Ascending aorta (tissue), 2 donors: Measurements from ENCODE around the gene ABHD17C. TPM values are rescaled to one million over a fixed set of nuclear protein-coding genes. Genes with fewer than 3 reads are reported as not detected.

ENCODE experiments used
- DNase-seq, 2 donors: peaks; one replicate each; pipeline ENCODE4 v3.0.0-alpha.2; 2019; ENCODE audit warnings: low spot score in 2 of 2
- H3K27ac ChIP-seq, 2 donors: fragments of 200-600 bp; sonication (generic); one replicate each; pipeline ENCODE4 v1.5.1; 2016 to 2017; ENCODE audit warnings: mild to moderate bottlenecking in 1 of 2
- H3K27me3 ChIP-seq: fragments of 200-600 bp; sonication (generic); one replicate; pipeline ENCODE4 v1.5.1; 2017
- H3K36me3 ChIP-seq, 2 donors: fragments of 200-600 bp; sonication (generic); one replicate each; pipeline ENCODE4 v1.5.1; 2016
- H3K4me1 ChIP-seq, 2 donors: fragments of 200-600 bp; sonication (generic); one replicate each; pipeline ENCODE4 v1.5.1; 2016 to 2017; ENCODE audit warnings: mild to moderate bottlenecking in 1 of 2
- H3K4me3 ChIP-seq, 2 donors: fragments of 200-600 bp; sonication (generic); one replicate each; pipeline ENCODE4 v1.5.1; 2016 to 2017; ENCODE audit warnings: mild to moderate bottlenecking in 1 of 2
- H3K9me3 ChIP-seq, 2 donors: fragments of 200-600 bp; sonication (generic); one replicate each; pipeline ENCODE4 v1.5.1; 2016
- CTCF ChIP-seq, 3 experiments: fragments of 200-600 bp in 2 of 3; fragments of 450-650 bp in 1 of 3; sonication (generic) in 2 of 3; IDR thresholded peaks; one replicate each; pipeline ENCODE4 v1.5.1; 2016 to 2019; ENCODE audit warnings: antibody characterized with exemption in 3 of 3, mild to moderate bottlenecking in 1 of 3, moderate library complexity in 1 of 3
- intact Hi-C: fragments of 100-400 bp; cut with DNase I; formaldehyde crosslinking; loops from one replicate; pipeline ENCODE4 v1.15.1; 2023
- total RNA-seq: library from RNA; depleted of rRNA; stranded (reverse); fragments of >200 nt; gene quantifications from one replicate; pipeline ENCODE4 v1.1.0, GENCODE V29; 2016

ABHD17C gene
- total RNA-seq, 1 donor from 2014 or later: 0.96 TPM

GRCh38 chr15:80698676-80699075, 3.6 kb downstream of the ABHD17C start:
- H3K4me3 ChIP-seq: no peak overlapping the region
- peaks cover 0 to 10% of the 10 kb centered on the region in 2 donors for H3K4me1 ChIP-seq
- no peaks in the 10 kb centered on the region for H3K27me3 ChIP-seq
- TF ChIP-seq CTCF (IDR thresholded peaks at IDR 0.05): no peak
- H3K9me3 ChIP-seq: no peaks in the 10 kb centered on the region
- no peaks in the 10 kb centered on the region for H3K36me3 ChIP-seq
- no peak for DNase-seq
- intact Hi-C loops: loop anchor here (5.0 to 10.0 kb wide), 3 partner anchors 131 to 1346 kb away; partner anchors contain the start of gene MEX3B
- H3K27ac ChIP-seq: no peak overlapping the region

- no peak for DNase-seq
- no peak overlapping the region for H3K27ac ChIP-seq
- intact Hi-C loops: loop anchor here (5.0 to 10.0 kb wide), 3 partner anchors 133 to 1345 kb away; partner anchors contain the start of gene MEX3B
- H3K4me3 ChIP-seq: no peak overlapping the region
- H3K9me3 ChIP-seq: no peaks in the 10 kb centered on the region
- no peak for TF ChIP-seq CTCF (IDR thresholded peaks at IDR 0.05)
- peaks cover 0 to 10% of the 10 kb centered on the region in 2 donors for H3K4me1 ChIP-seq
- H3K36me3 ChIP-seq: no peaks in the 10 kb centered on the region
- no peaks in the 10 kb centered on the region for H3K27me3 ChIP-seq
Measured at GRCh38 chr15:80699981-80700380, 4.9 kb downstream of the ABHD17C start.

- Histone ChIP-seq H3K4me3 (no peak overlapping the region), H3K27me3 (no peaks in the 10 kb centered on the region), H3K27ac (no peak overlapping the region), H3K4me1 (peaks cover 0 to under 1% of the 10 kb centered on the region in 2 donors), H3K9me3 (no peaks in the 10 kb centered on the region), H3K36me3 (no peaks in the 10 kb centered on the region)
- TF ChIP-seq CTCF (IDR thresholded peaks at IDR 0.05): no peak
- intact Hi-C loops: no loop called here
- DNase-seq: no peak
Measured at GRCh38 chr15:80701676-80702311, 6.7 kb downstream of the ABHD17C start.

GRCh38 chr15:80703081-80703480, 8.0 kb downstream of the ABHD17C start:
- Histone ChIP-seq H3K4me1 (no peaks in the 10 kb centered on the region), H3K27ac (no peak overlapping the region), H3K27me3 (no peaks in the 10 kb centered on the region), H3K4me3 (no peak overlapping the region), H3K9me3 (no peaks in the 10 kb centered on the region), H3K36me3 (no peaks in the 10 kb centered on the region)
- intact Hi-C loops: no loop called here
- no peak for DNase-seq
- TF ChIP-seq CTCF (IDR thresholded peaks at IDR 0.05): no peak

GRCh38 chr15:80703965-80704364, 8.9 kb downstream of the ABHD17C start:
- no peaks in the 10 kb centered on the region for H3K4me1 ChIP-seq
- intact Hi-C loops: no loop called here
- no peak for DNase-seq
- no peaks in the 10 kb centered on the region for H3K27me3 ChIP-seq
- H3K4me3 ChIP-seq: no peak overlapping the region
- no peak overlapping the region for H3K27ac ChIP-seq
- H3K9me3 ChIP-seq: no peaks in the 10 kb centered on the region
- TF ChIP-seq CTCF (IDR thresholded peaks at IDR 0.05): no peak
- no peaks in the 10 kb centered on the region for H3K36me3 ChIP-seq
